HCT116 (cell line): ENCODE data around the gene NEK11.

Source experiments
- ATF3 ChIP-seq: IDR thresholded peaks from 2 replicates; pipeline ENCODE4 v1.6.1; 2012
- MAX ChIP-seq: IDR thresholded peaks from 2 replicates; pipeline ENCODE4 v1.6.1; 2012
- POLR2AphosphoS5 ChIP-seq: IDR thresholded peaks from 2 replicates; pipeline ENCODE4 v1.6.1; 2011; ENCODE audit warnings: mild to moderate bottlenecking, low read depth, low read length, moderate library complexity

- TF ChIP-seq POLR2AphosphoS5 (no peak), ATF3 (no peak), MAX (no peak)
Observed at GRCh38 chr3:131109156-131109555, 82.5 kb downstream of the NEK11 start.
